ENCODE data around the gene FGD4. TPM values are rescaled to one million over a fixed set of nuclear protein-coding genes. Genes with fewer than 3 reads are reported as not detected.
A peak's percentile ranks its signal among the peaks of the same experiment; 100 is the strongest.
"Not testable (repeated sequence)": the region's sequence is repeated elsewhere in the genome, so short reads cannot be mapped to it uniquely, and the experiment has no call there.

The FGD4 gene
- total RNA-seq, 4 donors from 2014 or later: 32.5 to 51.4 (median 38.8) TPM

DNA sequence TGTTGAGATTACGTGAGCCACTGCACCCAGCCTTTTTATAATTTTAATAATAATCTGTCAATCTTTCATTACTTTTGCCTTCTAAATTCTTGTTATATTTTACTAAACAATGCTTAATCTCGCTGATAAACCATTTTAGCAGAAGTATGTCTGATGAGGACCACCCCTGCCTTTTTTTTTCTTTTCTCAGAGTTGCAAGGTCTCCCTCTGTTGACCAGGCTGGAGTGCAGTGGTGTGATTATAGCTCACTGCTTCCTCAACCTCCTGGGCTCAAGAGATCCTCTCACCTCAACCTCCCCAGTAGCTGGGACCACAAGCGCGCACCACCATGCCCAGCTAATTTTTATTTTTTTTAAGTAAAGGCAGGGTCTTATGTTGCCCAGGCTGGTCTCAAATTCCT is 161.2 kb downstream of the FGD4 start:
- no peaks in the 10 kb centered on the region for H3K36me3 ChIP-seq
- WGBS, 2 donors: 96 to 97% methylated on average over 4 of the region's 4 CpGs
- no peaks in the 10 kb centered on the region for H3K27me3 ChIP-seq
- DNase-seq: no peak
- H3K27ac ChIP-seq: peak overlapping the region in 2 of 3 donors; percentile 53 to 57
- H3K9me3 ChIP-seq: no peaks in the 10 kb centered on the region
- TF ChIP-seq POLR2A (IDR thresholded peaks at IDR 0.05): no peak
- TF ChIP-seq CTCF (IDR thresholded peaks at IDR 0.05): no peak
- no peak overlapping the region for H3K4me3 ChIP-seq (replicated peaks in 1 of 3)
- peaks cover 6 to 31% of the 10 kb centered on the region in 2 donors for H3K4me1 ChIP-seq
- intact Hi-C loops (cut with DNase I): no loop called here

GRCh38 chr12:32561931-32562341 is 162.6 kb downstream of the FGD4 start:
- Histone ChIP-seq H3K27me3 (no peaks in the 10 kb centered on the region), H3K4me1 (peaks cover 11 to 36% of the 10 kb centered on the region in 2 donors), H3K36me3 (no peaks in the 10 kb centered on the region), H3K27ac (peak overlapping the region in 2 of 3 donors; percentile 24 to 62), H3K9me3 (no peaks in the 10 kb centered on the region), H3K4me3 (replicated peaks in 1 of 3) (no peak overlapping the region)
- DNase-seq: no peak
- TF ChIP-seq POLR2A (IDR thresholded peaks at IDR 0.05) (no peak), CTCF (IDR thresholded peaks at IDR 0.05) (no peak)
- WGBS, 2 donors: 81 to 88% methylated on average over 11 of the region's 11 CpGs
- intact Hi-C loops (cut with DNase I): no loop called here

GRCh38 chr12:32562413-32562812 is 163.1 kb downstream of the FGD4 start:
- WGBS, 2 donors: 24 to 48% methylated on average over 4 to 6 of the region's 6 CpGs
- Histone ChIP-seq H3K27ac (peak overlapping the region in 2 of 3 donors; percentile 24 to 62), H3K4me1 (peaks cover 13 to 40% of the 10 kb centered on the region in 2 donors)
- H3K9me3 ChIP-seq; H3K36me3 ChIP-seq; intact Hi-C loops (cut with DNase I); H3K4me3 ChIP-seq (replicated peaks in 1 of 3); H3K27me3 ChIP-seq; DNase-seq: not testable (repeated sequence)

DNA sequence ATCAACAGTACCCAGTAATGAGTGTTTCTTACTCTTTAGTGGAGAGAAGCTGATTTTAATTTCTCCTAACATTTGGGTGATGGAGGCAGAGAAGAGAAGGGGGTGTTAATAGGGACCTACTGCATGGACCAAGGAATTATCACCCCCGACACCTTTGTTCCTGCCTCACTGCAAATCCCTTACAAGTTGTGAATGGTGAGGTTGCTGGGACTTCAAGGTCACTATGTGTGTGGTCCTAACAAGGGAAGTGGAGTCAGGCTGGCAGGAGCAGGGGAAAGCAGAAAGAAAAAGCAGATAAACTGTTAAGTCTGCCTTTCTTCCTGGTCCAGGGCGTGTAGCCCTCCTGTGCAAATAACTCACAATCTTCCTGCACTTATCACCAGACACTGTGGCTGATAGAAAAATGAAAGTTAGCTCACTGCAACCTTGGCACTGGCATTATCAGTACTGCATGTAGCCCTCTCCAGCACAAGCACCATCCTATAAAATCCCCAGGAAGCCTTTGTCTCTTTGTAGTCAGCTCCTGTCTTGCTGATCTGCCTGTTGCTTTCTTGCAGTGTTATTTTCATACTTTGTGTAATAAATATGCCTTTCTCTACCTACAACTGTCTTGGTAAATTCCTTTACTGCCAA is 167.4 kb downstream of the FGD4 start:
- 73 to 90% methylated on average over 2 of the region's 2 CpGs for WGBS, 2 donors
- H3K27ac ChIP-seq: peak overlapping the region in 1 of 3 donors; percentile 53
- no peaks in the 10 kb centered on the region for H3K27me3 ChIP-seq
- no peaks in the 10 kb centered on the region for H3K36me3 ChIP-seq
- no peak for DNase-seq
- H3K4me3 ChIP-seq (replicated peaks in 1 of 3): no peak overlapping the region
- H3K4me1 ChIP-seq: peaks cover 13 to 17% of the 10 kb centered on the region in 2 donors
- intact Hi-C loops (cut with DNase I): no loop called here
- TF ChIP-seq CTCF (IDR thresholded peaks at IDR 0.05) (no peak), POLR2A (IDR thresholded peaks at IDR 0.05) (no peak)
- H3K9me3 ChIP-seq: no peaks in the 10 kb centered on the region

- TF ChIP-seq POLR2A (IDR thresholded peaks at IDR 0.05) (no peak), CTCF (IDR thresholded peaks at IDR 0.05) (no peak)
- DNase-seq: no peak
- peaks cover 8 to 12% of the 10 kb centered on the region in 2 donors for H3K4me1 ChIP-seq
- H3K9me3 ChIP-seq: no peaks in the 10 kb centered on the region
- H3K27ac ChIP-seq: peak overlapping the region in 1 of 3 donors; percentile 53
- intact Hi-C loops (cut with DNase I): no loop called here
- no peak overlapping the region for H3K4me3 ChIP-seq (replicated peaks in 1 of 3)
- 75 to 76% methylated on average over 6 of the region's 6 CpGs for WGBS, 2 donors
- H3K27me3 ChIP-seq: no peaks in the 10 kb centered on the region
- no peaks in the 10 kb centered on the region for H3K36me3 ChIP-seq
Measured at GRCh38 chr12:32567296-32567674, 167.9 kb downstream of the FGD4 start.
